Keratinocyte (primary cell): ENCODE measurements around the gene ADGRG1.

Source experiments
- CTCF ChIP-seq, 3 experiments: IDR thresholded peaks in 1 of 3; conservative IDR thresholded peaks in 1 of 3; optimal IDR thresholded peaks in 1 of 3; 2 replicates in 2 of 3; 3 replicates in 1 of 3; pipeline versions ENCODE3 to v1.5.1; 2011; ENCODE audit warnings: low read length in 3 of 3, mild to moderate bottlenecking in 3 of 3, moderate library complexity in 2 of 3, control low read depth in 1 of 3, inconsistent platforms in 1 of 3; ENCODE audit not compliant: insufficient read depth in 2 of 3; ENCODE audit errors: extremely low read depth in 1 of 3
- EZH2 ChIP-seq: IDR thresholded peaks from one replicate; pipeline ENCODE4 v1.6.1; 2012; ENCODE audit warnings: inconsistent platforms, mild to moderate bottlenecking, low read length, moderate library complexity

GRCh38 chr16:57663917-57664661 lies 35.7 kb downstream of the ADGRG1 start:
- TF ChIP-seq CTCF (optimal IDR thresholded peaks at IDR 0.05 in 1 of 3, IDR thresholded peaks at IDR 0.05 in 1 of 3, conservative IDR thresholded peaks at IDR 0.05 in 1 of 3; ENCODE audit: extremely low read depth in 1 of 3, insufficient read depth in 2 of 3, low read length in 3 of 3) (no peak), EZH2 (no peak)
